HG03442 (cell line): ENCODE data around the gene SPINK4.

Source experiments
- ATAC-seq: cut with Tn5 transposase; IDR thresholded peaks from one replicate; pipeline ENCODE4 v1.9.1; 2021; ENCODE audit warnings: mild to moderate bottlenecking, moderate library complexity; ENCODE audit not compliant: unreplicated experiment

The SPINK4 gene

GRCh38 chr9:33256236-33256635 lies 16.3 kb downstream of the SPINK4 start:
- no peak for ATAC-seq

- no peak for ATAC-seq
These were observed 17.3 kb downstream of the SPINK4 start for GRCh38 chr9:33257276-33257675.

- ATAC-seq: no peak
These were observed 20.4 kb downstream of the SPINK4 start for GRCh38 chr9:33260372-33260771.

GRCh38 chr9:33263131-33264002 lies 23.4 kb downstream of the SPINK4 start:
- ATAC-seq: peak; percentile 0

DNA sequence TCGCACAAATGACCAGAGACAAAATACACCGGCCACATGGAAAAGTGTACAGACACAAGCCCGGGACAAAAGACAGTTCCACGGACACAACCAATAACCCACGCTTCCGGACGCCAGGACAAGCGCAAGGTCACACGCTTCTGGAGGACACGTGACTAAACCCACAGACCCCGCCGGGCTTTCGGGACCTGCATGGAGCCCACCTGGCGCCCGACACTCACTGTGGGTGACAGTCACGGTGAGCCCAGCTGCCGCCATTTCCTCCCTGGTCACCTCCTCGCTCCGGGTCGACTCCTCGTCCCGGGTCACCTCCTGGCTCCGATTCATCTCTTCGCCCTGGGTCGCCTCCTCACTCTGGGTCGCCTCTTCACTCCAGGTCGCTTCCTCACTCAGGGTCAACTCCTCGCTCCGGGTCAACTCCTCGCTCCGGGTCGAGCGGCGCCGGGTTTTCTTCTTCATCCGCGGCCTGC lies 24.1 kb downstream of the SPINK4 start:
- peak; percentile 26 for ATAC-seq

GRCh38 chr9:33264473-33265177 lies 24.7 kb downstream of the SPINK4 start, which contains the start of the genes BAG1 and CHMP5:
BAG1 (minus strand) TSS chr9:33264708.
CHMP5 (plus strand) TSS chr9:33265049; CDS start chr9:33265079, 30 bp downstream.
- peak; percentile 79 for ATAC-seq

- no peak for ATAC-seq
These were observed 25.4 kb downstream of the SPINK4 start for GRCh38 chr9:33265211-33265865.

DNA sequence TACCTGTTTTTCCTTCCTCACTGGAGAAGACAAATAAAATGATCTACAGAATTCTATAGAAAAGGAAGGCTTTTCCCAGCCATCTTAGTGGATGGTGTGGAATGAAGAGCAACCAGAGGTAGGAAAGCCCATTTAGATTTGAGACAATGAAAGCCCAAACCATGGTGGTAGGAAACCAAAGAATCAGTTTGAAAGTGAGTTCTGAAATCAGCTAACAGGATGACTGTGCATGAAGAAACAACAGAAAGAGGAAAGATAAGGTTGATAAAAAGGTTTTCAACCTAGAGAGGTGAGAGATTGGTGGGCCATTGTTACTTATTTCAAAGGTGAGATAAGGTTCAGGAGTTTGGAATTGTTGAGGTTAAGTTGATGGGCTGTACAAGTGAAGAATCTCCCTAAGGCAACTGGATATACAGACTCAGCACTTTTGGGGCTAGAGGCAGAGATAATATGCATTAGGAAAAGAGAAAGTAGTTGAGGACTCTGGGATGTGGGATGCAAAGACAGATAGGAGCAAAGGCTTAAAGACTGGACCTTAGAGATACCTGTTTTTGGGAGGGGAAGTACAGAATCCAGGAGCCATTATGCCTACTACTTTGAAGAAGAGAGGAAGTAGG lies 27.3 kb downstream of the SPINK4 start:
- no peak for ATAC-seq

DNA sequence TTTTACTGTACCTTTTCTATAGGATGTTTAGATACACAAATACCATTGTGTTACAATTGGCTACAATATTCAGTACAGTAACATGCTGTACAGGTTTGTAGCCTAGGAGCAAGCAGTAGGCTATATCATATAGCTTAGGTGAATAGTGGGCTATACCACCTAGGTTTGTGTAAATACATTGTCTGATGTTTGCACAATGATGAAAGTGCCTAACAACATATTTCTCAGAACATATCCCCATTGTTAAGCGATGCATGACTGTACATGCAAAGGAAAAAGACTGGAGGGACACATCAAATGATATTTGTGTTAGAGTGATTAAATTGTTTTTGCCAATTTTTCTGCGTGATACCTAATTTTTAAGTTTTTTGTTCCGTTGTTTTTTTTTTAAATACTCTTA lies 30.2 kb downstream of the SPINK4 start:
- no peak for ATAC-seq

DNA sequence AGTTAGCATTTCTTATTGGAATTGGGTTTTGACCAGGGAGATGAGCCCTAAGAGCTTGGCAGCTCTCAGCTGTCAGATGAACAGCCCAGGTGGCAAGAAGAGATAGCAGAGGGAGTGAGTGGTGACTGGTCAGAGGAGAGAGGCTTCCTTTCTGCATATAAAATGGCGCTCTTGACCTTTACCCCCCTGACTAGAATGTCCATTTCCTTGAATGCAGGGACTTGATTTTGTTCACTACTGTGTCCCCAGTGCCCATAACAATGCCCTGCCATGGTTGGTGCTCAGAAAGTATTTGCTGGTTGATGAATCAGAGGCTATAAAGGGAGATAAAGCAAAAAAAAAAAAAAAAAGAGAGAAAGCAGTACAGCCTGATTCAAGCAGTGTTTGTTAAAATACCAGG lies 32.1 kb downstream of the SPINK4 start:
- no peak for ATAC-seq

- ATAC-seq: no peak
These were observed 33.5 kb downstream of the SPINK4 start for GRCh38 chr9:33273266-33273971.

- no peak for ATAC-seq
These were observed 34.0 kb downstream of the SPINK4 start for GRCh38 chr9:33273972-33274328.

DNA sequence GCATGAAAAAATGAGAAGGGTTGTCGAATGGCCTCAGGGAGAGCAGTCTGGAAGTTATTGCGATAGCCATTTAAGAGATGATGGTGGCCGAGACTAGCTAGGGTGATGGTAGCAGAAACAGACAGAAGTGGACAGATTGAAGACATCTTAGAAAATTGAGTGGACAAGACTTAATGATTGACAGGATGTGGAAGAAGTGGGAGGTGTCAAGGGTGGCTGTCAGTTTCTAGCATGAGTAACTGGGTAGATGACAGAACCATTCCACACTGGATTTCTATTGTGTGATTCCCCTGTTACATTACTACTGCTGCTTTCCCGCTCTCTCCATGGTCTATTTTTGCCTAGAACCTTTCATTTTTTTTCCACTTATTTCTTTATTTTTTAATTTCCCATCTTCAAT lies 37.5 kb downstream of the SPINK4 start:
- no peak for ATAC-seq

DNA sequence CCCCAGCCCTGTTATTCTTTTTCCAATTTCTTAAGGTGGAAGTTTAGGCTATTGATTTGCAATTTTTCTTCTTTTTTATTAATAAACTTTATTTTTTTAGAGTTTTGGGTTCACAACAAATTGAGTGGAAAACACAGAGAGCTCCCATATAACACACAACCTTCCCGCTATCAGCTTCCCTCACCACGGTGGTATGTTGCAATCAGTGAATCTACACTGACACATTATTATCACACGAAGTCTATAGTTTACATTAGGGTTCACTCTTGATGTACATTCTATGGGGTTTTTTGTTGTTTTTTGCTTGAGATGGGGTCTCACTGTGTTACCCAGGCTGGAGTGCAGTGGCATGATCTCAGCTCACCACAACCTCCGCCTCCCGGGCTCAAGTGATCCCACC lies 45.5 kb downstream of the SPINK4 start:
- ATAC-seq: no peak

GRCh38 chr9:33287087-33287490 lies 47.1 kb downstream of the SPINK4 start:
- ATAC-seq: no peak

DNA sequence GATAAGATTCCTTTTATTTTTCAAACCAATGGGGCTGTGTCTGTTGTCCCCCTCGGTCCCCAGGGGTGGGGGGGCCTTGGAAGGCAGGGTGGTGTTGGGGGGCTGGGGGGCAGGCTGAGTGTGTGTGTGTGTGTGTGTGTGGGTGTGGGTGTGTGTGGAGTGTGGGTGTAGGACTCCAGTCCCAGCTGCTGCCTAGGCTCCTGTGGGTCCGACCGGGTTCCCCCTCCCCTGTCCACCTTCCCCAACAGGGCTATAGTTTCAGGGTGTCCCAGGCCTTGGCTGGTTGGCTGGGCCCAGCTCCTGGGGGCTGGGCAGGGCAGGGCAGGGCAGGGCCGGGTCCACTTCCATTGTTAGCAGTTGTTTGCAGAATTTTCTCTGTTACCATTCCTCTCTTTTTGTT lies 48.3 kb downstream of the SPINK4 start:
- no peak for ATAC-seq

DNA sequence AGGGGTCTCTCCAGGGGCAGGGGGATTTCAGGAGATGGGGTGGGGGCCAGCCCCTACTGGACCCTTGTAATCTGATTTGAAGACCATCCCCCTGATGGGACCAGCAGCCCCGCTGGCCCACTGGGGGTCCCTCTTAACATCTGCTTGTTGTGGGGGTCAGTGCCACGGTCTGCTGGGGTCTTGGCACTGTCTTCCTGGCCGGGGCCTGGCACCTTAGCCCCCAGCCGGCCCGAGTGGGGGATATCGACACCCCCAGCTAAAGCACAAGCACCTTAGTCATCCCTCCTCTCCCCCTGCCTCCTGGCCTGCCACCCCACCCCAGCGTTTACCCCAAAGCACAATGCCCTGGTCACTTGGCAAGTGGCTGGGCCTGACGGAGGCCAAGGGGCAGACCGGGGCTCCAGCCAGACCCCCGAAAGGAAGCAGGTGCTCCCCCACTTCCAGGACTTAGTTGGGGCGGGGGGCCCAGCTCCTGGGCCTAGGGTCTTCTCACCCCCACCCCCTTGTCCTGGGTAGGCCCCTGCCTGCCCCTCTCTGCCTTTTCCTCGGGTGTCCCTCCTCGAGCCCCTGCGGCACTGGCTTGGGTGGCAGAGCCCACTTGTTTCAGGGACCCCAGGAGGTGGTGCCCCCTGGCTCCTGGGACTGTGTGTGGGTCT lies 49.0 kb downstream of the SPINK4 start:
- no peak for ATAC-seq

DNA sequence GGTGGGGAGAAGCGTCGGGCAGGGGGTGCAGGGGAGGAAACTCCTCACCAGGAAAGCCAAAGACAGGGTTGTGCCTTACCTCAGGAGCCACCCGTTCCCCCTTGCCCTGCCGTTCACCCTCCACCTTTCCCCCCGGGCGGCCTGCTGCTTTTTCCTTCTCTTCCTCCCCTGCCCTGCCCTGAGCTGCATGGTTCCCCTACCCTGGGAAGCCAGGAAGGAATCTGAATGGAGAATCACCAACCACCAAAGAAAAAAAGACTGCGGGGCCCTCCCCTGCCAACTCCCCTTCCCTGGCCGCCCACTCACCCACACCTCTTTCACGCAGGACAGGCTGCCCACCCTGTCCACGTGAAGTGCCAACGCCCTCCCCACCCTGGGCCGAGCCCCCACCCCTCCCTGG lies 49.5 kb downstream of the SPINK4 start:
- ATAC-seq: no peak

DNA sequence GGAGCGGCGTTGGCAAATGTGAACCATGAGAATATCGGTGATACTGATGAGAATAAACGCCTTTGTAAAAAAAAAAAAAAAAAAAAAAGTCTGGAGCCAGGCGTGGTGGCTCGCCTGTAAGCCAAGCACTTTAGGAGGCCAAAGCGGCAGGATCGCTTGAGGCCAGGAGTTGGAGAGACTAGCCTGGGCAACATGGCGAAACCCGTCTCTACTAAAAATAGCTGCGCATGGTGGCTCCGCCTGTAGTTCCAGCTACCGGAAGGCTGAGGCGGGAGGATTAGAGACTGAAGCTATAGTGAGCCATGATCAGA lies 49.9 kb downstream of the SPINK4 start:
- ATAC-seq: no peak
